HEK293 (cell line): ENCODE results near the gene TOP2A.

Source experiments
- CTCF ChIP-seq: fragments of 450-650 bp; formaldehyde crosslinking; IDR thresholded peaks from 2 replicates; pipeline ENCODE4 v1.5.1; 2016; ENCODE audit warnings: missing biosample characterization, missing genetic modification characterization
- EGR2 ChIP-seq: fragments of 450-650 bp; formaldehyde crosslinking; IDR thresholded peaks from 2 replicates; pipeline ENCODE4 v1.5.1; 2016; ENCODE audit warnings: low read depth, missing biosample characterization, missing genetic modification characterization
- GLI2 ChIP-seq: fragments of 450-650 bp; formaldehyde crosslinking; IDR thresholded peaks from 2 replicates; pipeline ENCODE4; 2017; ENCODE audit warnings: missing biosample characterization, missing genetic modification characterization, low read depth, borderline replicate concordance
- GLIS2 ChIP-seq: fragments of 450-650 bp; formaldehyde crosslinking; IDR thresholded peaks from 2 replicates; pipeline ENCODE4 v1.5.1; 2016; ENCODE audit warnings: missing biosample characterization, missing genetic modification characterization
- KLF7 ChIP-seq: fragments of 450-650 bp; formaldehyde crosslinking; IDR thresholded peaks from 2 replicates; pipeline ENCODE4 v1.5.1; 2016; ENCODE audit warnings: missing biosample characterization, missing genetic modification characterization, borderline replicate concordance
- KLF9 ChIP-seq: fragments of 450-650 bp; formaldehyde crosslinking; IDR thresholded peaks from 2 replicates; pipeline ENCODE4 v1.5.1; 2016; ENCODE audit warnings: missing biosample characterization, missing genetic modification characterization, low read depth
- PBX3 ChIP-seq: sonication (generic); formaldehyde crosslinking; IDR thresholded peaks from 2 replicates; pipeline ENCODE4 v1.8.1; 2022; ENCODE audit warnings: mild to moderate bottlenecking, moderate library complexity, missing genetic modification reagents
- SP3 ChIP-seq: fragments of 450-650 bp; formaldehyde crosslinking; IDR thresholded peaks from 2 replicates; pipeline ENCODE4 v1.5.1; 2016; ENCODE audit warnings: missing biosample characterization, missing genetic modification characterization
- TCF7L2 ChIP-seq: IDR thresholded peaks from 2 replicates; pipeline ENCODE4 v1.6.1; 2011; ENCODE audit warnings: low read depth, mild to moderate bottlenecking, inconsistent platforms, low read length, moderate library complexity, borderline replicate concordance
- ZFHX2 ChIP-seq: fragments of 450-650 bp; formaldehyde crosslinking; conservative IDR thresholded peaks from 2 replicates; pipeline ENCODE4 v1.5.1; 2016; ENCODE audit warnings: missing biosample characterization, missing genetic modification characterization
- ZFP37 ChIP-seq: fragments of 450-650 bp; formaldehyde crosslinking; IDR thresholded peaks from 2 replicates; pipeline ENCODE4 v1.5.1; 2016; ENCODE audit warnings: missing biosample characterization, missing genetic modification characterization
- ZNF114 ChIP-seq: fragments of 450-650 bp; formaldehyde crosslinking; IDR thresholded peaks from 2 replicates; pipeline ENCODE4 v1.5.0; 2017; ENCODE audit warnings: missing biosample characterization, missing genetic modification characterization
- ZNF157 ChIP-seq: fragments of 450-650 bp; formaldehyde crosslinking; IDR thresholded peaks from 2 replicates; pipeline ENCODE4 v1.5.1; 2016; ENCODE audit warnings: missing biosample characterization, missing genetic modification characterization
- ZNF169 ChIP-seq: fragments of 450-650 bp; formaldehyde crosslinking; IDR thresholded peaks from 2 replicates; pipeline ENCODE4 v1.5.1; 2016; ENCODE audit warnings: missing biosample characterization, missing genetic modification characterization
- ZNF239 ChIP-seq: fragments of 450-650 bp; formaldehyde crosslinking; IDR thresholded peaks from 2 replicates; pipeline ENCODE4 v1.5.1; 2016; ENCODE audit warnings: missing biosample characterization, missing genetic modification characterization
- ZNF24 ChIP-seq: fragments of 450-650 bp; formaldehyde crosslinking; IDR thresholded peaks from 2 replicates; pipeline ENCODE4 v1.5.1; 2016; ENCODE audit warnings: missing biosample characterization, missing genetic modification characterization
- ZNF266 ChIP-seq: fragments of 450-650 bp; formaldehyde crosslinking; IDR thresholded peaks from 2 replicates; pipeline ENCODE4 v1.5.1; 2016; ENCODE audit warnings: missing biosample characterization, missing genetic modification characterization, low read depth
- ZNF274 ChIP-seq, 2 experiments: fragments of 200-500 bp in 1 of 2; fragments of 450-650 bp in 1 of 2; sonication (Bioruptor generic) in 1 of 2; formaldehyde crosslinking in 1 of 2; IDR thresholded peaks; 2 replicates each; pipeline versions ENCODE4 v1.5.1 to v1.6.1; 2014 to 2016; ENCODE audit warnings: borderline replicate concordance in 1 of 2, inconsistent platforms in 1 of 2, low read length in 1 of 2, missing biosample characterization in 1 of 2, missing genetic modification characterization in 1 of 2
- ZNF311 ChIP-seq: fragments of 450-650 bp; formaldehyde crosslinking; IDR thresholded peaks from 2 replicates; pipeline ENCODE4 v1.5.1; 2017; ENCODE audit warnings: missing biosample characterization, missing genetic modification characterization, borderline replicate concordance
- ZNF362 ChIP-seq: fragments of 450-650 bp; formaldehyde crosslinking; IDR thresholded peaks from 2 replicates; pipeline ENCODE4 v1.5.1; 2016; ENCODE audit warnings: missing biosample characterization, missing genetic modification characterization
- ZNF394 ChIP-seq: fragments of 450-650 bp; formaldehyde crosslinking; IDR thresholded peaks from 2 replicates; pipeline ENCODE4 v1.5.1; 2016; ENCODE audit warnings: missing biosample characterization, missing genetic modification characterization, mild to moderate bottlenecking, moderate library complexity, borderline replicate concordance
- ZNF449 ChIP-seq: fragments of 450-650 bp; formaldehyde crosslinking; IDR thresholded peaks from 2 replicates; pipeline ENCODE4 v1.5.1; 2017; ENCODE audit warnings: missing biosample characterization, mild to moderate bottlenecking, missing genetic modification characterization, moderate library complexity
- ZNF510 ChIP-seq: fragments of 450-650 bp; formaldehyde crosslinking; IDR thresholded peaks from 2 replicates; pipeline ENCODE4 v1.5.1; 2018; ENCODE audit warnings: mild to moderate bottlenecking, missing genetic modification characterization, missing biosample characterization; ENCODE audit not compliant: insufficient replicate concordance
- ZNF626 ChIP-seq: fragments of 450-650 bp; sonication (Bioruptor Pico); formaldehyde crosslinking; IDR thresholded peaks from 2 replicates; pipeline ENCODE4 v1.5.1; 2018; ENCODE audit warnings: missing biosample characterization, missing genetic modification characterization, inconsistent platforms
- ZNF707 ChIP-seq: fragments of 450-650 bp; formaldehyde crosslinking; IDR thresholded peaks from 2 replicates; pipeline ENCODE4 v1.5.1; 2016; ENCODE audit warnings: missing biosample characterization, missing genetic modification characterization
- ZNF785 ChIP-seq: fragments of 450-650 bp; formaldehyde crosslinking; IDR thresholded peaks from 2 replicates; pipeline ENCODE4 v1.5.1; 2016; ENCODE audit warnings: missing biosample characterization, missing genetic modification characterization
- ZSCAN30 ChIP-seq: fragments of 450-650 bp; IDR thresholded peaks from 2 replicates; pipeline ENCODE4 v1.5.1; 2018; ENCODE audit warnings: missing biosample characterization, mild to moderate bottlenecking, missing genetic modification characterization, moderate library complexity
- TF ChIP-seq, protein P1 (sequence below): fragments of 450-650 bp; formaldehyde crosslinking; IDR thresholded peaks from 2 replicates; pipeline ENCODE4 v1.5.1; 2016; ENCODE audit warnings: missing biosample characterization, missing genetic modification characterization
- TF ChIP-seq, protein P2 (sequence below): fragments of 450-650 bp; formaldehyde crosslinking; IDR thresholded peaks from 2 replicates; pipeline ENCODE4 v1.5.1; 2017; ENCODE audit warnings: missing biosample characterization, missing genetic modification characterization
- TF ChIP-seq, protein P3 (sequence below): IDR thresholded peaks from 2 replicates; pipeline ENCODE4 v1.6.1; 2011; ENCODE audit warnings: mild to moderate bottlenecking, low read depth, low read length, borderline replicate concordance

TOP2A gene

GRCh38 chr17:40362696-40363110, 55.0 kb downstream of the TOP2A start (continued):
- TF ChIP-seq ZNF449 (tag by site-specific recombination) (no peak), ZNF274 (IDR thresholded peaks at IDR 0.05; ENCODE audit: low read length) (no peak), ZNF274 (tag by site-specific recombination; IDR thresholded peaks at IDR 0.05; ENCODE audit: borderline replicate concordance) (no peak), EGR2 (tag by site-specific recombination) (peak; percentile 65), GLI2 (tag by site-specific recombination) (no peak), ZNF24 (tag by site-specific recombination) (no peak), ZNF626 (tag by site-specific recombination) (no peak), ZNF311 (no peak), ZNF510 (tag by site-specific recombination) (no peak), ZFP37 (0 out of 2 replicates have a peak, but pooled peaks have one; percentile 34), ZNF362 (no peak), ZNF394 (tag by site-specific recombination) (0 out of 2 replicates have a peak, but pooled peaks have one; percentile 33), ZNF266 (tag by site-specific recombination) (no peak), ZNF169 (no peak), ZSCAN30 (tag by site-specific recombination) (0 out of 2 replicates have a peak, but pooled peaks have one; percentile 36), SP3 (tag by site-specific recombination) (peak; percentile 48; the same call in 1 of the 2 replicates), KLF9 (tag by site-specific recombination) (0 out of 2 replicates have a peak, but pooled peaks have one; percentile 38), GLIS2 (tag by site-specific recombination) (peak; percentile 87; the same call in 1 of the 2 replicates), ZNF114 (tag by site-specific recombination) (no peak), KLF7 (tag by site-specific recombination) (no peak), ZFHX2 (peak; percentile 75), ZNF239 (tag by site-specific recombination) (no peak), ZNF157 (no peak), PBX3 (CRISPR knock-in tag) (peak; percentile 51; the same call in 1 of the 2 replicates), CTCF (tag by site-specific recombination) (peak; percentile 97), TCF7L2 (no peak), ZNF707 (tag by site-specific recombination) (no peak), ZNF785 (tag by site-specific recombination) (no peak)
- TF ChIP-seq, protein P1, sequence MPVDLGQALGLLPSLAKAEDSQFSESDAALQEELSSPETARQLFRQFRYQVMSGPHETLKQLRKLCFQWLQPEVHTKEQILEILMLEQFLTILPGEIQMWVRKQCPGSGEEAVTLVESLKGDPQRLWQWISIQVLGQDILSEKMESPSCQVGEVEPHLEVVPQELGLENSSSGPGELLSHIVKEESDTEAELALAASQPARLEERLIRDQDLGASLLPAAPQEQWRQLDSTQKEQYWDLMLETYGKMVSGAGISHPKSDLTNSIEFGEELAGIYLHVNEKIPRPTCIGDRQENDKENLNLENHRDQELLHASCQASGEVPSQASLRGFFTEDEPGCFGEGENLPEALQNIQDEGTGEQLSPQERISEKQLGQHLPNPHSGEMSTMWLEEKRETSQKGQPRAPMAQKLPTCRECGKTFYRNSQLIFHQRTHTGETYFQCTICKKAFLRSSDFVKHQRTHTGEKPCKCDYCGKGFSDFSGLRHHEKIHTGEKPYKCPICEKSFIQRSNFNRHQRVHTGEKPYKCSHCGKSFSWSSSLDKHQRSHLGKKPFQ (tag by site-specific recombination): no peak
- TF ChIP-seq, protein P2, sequence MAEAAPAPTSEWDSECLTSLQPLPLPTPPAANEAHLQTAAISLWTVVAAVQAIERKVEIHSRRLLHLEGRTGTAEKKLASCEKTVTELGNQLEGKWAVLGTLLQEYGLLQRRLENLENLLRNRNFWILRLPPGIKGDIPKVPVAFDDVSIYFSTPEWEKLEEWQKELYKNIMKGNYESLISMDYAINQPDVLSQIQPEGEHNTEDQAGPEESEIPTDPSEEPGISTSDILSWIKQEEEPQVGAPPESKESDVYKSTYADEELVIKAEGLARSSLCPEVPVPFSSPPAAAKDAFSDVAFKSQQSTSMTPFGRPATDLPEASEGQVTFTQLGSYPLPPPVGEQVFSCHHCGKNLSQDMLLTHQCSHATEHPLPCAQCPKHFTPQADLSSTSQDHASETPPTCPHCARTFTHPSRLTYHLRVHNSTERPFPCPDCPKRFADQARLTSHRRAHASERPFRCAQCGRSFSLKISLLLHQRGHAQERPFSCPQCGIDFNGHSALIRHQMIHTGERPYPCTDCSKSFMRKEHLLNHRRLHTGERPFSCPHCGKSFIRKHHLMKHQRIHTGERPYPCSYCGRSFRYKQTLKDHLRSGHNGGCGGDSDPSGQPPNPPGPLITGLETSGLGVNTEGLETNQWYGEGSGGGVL (tag by site-specific recombination): 0 out of 2 replicates have a peak, but pooled peaks have one; percentile 17
- TF ChIP-seq, protein P3, sequence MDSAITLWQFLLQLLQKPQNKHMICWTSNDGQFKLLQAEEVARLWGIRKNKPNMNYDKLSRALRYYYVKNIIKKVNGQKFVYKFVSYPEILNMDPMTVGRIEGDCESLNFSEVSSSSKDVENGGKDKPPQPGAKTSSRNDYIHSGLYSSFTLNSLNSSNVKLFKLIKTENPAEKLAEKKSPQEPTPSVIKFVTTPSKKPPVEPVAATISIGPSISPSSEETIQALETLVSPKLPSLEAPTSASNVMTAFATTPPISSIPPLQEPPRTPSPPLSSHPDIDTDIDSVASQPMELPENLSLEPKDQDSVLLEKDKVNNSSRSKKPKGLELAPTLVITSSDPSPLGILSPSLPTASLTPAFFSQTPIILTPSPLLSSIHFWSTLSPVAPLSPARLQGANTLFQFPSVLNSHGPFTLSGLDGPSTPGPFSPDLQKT: no peak
